GM21717 (cell line): ENCODE measurements around the gene SLC25A47.
"Not testable (repeated sequence)": the region's sequence is repeated elsewhere in the genome, so short reads cannot be mapped to it uniquely, and the experiment has no call there.

Source experiments
- ATAC-seq: cut with Tn5 transposase; IDR thresholded peaks from one replicate; pipeline ENCODE4 v1.9.1; 2021; ENCODE audit warnings: mild to moderate bottlenecking, moderate library complexity; ENCODE audit not compliant: unreplicated experiment

Gene SLC25A47

DNA sequence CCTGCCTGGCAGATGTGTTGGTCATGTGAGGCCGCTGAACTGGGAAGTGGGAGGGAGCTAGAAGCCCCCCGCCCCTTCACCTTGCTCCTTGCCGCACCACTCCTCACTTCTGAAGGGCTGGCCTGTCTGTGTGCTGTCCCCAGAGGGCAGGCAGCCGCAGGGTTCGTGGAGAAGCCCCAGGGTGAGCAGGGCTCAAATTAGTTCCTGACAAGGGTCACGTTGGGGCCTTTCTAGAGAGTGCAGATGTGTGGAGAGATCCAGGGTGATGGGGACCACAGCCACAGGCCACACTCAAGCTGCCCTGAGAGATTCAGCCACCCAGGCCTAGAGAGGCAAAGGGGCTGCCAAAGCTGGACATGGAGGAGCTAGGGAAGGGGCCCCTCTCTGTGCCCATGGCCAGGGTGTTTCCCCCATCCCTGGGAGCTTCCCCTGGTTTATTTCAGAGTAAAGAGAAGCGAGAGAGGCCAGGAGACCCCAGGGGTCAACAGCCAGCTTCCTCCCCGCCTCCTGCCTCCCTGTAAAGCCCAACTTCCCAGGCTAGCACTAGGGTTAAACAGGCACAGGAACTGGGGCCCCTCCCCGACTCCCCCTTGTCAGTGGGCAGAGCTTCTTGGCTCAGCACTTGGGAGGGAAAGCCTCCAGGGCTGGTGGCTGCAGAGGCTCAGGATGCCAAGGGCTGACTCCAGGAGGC is 33.1 kb upstream of the SLC25A47 start:
- no peak for ATAC-seq

DNA sequence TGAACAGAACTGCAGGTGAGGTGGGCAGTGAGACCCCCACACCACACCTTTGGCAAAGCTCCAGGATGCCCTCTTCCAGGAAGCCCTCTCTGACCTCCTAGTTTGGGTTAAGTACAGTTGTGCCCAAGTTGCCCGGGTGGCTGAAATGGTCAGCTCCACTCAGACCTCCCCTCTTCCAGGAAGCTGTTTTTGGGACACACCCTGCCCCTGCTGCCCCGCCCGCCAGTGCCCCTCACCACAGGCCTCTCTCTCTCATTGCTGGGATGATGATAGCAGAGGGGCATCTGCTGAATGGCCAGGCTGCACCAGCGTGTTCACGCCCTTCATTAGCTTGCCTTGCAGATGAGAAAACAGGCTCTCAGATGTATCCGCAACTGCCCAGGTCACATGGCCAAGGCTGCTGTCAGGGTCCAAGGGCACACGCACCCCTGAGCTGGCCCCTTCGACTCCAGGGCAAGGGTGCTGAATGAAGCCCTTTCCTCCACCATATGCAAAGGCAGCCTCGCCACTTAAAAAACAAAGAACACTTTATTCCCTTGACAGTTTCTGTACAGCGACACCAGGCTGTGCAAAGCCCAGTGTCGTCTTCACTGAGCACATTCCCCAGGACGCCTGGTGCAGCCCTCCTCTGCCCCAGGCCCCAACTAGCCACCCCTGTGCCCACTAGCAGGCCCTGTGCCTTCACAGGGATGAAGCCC is 32.4 kb upstream of the SLC25A47 start:
- no peak for ATAC-seq

DNA sequence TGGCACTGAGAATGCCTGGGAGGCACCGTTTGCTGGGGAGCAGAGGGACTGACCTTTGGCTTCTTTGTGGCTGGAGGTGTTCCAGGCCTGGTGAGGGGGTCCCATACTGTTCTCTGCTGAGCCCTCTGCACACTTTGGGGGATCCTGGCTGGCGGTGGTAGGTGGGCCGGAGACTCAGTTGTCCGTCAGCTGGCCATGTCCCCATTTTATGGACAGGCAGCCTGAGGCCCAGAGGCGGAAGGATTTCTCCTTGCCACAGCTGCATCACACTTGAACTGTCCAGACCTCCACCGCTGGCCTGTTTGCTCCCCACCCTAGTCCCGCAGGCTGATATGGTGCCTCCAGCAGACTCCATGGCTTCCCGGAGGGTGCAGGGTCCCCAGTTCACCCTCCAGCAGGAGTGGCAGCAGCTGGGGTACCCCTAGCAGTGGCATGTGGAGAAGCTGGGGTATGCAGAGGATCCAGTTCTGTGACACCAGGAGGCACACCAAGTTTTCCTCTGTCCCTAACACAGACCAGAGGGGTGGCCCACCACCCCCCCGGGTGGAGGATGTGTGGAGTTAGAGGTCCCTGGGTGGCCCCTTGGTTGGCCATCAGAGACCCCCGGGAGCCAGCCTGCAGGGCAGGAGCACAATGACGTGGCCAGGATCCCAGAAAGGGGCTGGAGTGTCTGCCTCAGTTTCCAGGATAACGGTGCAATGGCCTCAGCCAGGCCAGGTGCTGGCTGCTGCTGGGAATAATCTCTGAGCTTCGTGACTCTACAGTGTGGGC is 31.6 kb upstream of the SLC25A47 start:
- no peak for ATAC-seq

DNA sequence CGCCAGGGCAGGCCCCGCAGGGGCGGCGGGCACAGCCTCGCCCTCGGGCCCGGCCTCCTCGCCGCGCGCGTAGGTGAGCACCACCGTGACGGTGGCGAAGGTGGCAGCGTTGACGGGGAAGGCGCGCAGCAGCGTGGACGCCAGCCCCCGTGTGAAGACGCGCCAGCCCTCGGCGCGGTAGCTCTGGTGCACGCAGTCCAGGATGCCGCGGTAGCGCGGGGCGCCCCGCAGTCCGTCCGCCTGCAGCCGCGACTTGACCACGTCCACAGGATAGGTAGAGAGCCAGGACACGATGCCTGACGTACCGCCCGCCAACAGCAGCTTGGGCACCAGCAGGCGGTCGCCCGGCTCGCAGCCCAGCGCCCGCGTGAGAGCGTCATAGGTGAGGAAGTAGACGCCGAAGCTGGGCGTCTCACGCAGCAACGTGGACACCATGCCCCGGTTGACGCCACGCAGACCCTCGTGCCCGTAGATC is 30.8 kb upstream of the SLC25A47 start:
- no peak for ATAC-seq

DNA sequence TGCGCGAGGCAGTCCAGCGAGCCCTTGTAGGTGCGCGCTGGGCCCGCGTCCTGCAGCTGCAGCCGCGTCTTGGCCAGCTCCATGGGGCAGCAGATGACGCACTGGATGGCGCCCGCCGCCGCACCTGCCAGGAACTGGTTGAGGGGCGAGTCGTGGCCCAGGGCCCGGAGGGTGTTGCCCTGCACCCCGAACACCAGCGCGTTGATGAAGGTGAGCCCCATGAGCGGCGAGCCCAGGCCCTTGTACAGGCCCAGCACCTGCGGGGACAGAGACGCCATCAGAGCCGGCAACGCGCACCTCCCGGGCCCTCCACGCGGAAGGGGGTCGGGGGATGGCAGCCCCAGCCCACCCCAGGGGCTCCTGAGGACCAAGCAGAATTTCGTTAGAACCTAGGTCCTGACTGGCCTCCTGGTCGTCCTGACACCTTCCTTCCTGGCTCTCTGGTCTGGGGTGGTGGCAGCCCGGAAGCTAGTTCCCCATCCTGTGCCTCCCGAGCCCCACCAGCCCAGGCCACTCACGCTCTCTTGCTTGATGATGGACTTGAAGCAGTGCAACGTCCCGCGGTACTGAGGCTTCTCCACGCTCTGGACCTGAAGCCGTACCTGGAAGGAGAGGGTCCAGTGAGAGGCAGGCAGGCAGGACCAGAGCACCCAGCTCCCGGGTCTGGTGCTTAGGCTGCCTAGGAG is 30.2 kb upstream of the SLC25A47 start:
- no peak for ATAC-seq

DNA sequence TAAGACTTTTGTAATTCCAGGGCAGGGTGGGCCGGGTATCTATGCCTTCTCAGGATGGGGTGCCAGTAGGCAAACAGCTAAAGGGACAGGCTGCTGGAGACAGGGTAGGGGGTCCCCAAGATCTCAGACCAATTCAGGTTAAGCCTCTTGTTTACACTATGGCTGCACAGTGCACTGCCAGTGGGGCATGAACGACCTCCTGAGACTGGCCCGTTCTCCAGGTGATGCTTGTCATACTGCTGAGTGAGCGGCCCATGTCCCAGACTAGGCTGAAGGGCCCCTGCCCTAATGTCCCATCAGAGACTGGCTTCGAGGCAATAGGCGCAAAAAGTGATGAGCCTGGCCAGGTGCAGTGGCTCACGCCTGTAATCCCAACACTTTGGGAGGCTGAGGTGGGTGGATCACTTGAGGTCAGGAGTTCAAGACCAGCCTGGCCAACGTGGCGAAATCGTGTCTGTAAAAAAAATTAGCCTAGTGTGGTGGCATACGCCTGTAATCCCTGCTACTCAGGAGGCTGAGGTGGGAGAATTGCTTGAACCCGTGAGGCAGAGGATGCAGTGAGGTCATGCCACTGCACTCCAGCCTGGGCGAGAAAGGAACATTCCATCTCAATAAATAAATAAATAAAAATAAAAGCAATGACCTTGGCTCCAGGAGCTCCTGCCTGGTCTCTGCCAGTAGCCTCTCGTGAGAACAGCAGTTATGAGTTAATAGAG is 29.5 kb upstream of the SLC25A47 start:
- no peak for ATAC-seq

DNA sequence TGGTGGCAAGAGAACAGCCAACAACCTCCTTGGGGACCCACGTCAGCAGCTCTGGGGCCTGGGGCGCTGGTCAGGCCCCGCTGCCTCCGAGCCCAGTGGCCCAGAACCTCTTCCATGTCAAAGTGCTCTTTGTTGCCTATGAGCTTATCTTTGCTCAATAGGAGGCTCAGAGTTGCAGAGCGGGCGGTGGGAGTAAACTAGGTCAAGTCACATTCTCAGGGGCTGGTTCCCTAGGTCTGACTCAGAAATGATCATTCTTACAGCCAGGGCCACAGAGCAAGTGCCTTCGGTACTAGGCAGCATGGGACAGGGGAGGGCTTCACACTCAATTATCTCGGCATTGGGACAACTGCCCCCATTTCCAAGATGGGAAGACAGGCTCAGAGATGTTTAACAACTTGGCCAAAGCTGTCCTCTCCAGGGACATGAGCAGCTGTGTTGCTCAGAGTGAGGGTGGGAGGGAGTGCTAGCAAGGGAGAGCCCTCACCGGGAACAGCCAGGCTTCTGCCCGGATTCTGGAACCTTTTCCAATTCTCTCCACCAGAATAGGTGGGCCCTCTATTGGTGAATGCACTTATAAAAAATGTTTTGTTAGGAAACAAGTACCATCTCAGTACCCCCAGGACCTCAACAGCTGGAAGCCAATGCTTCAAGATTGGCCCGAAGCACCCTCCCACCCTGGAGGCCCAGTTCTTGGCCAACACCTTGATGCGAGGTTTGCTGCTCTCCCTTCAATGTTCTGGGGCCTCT is 28.8 kb upstream of the SLC25A47 start:
- ATAC-seq = no peak

DNA sequence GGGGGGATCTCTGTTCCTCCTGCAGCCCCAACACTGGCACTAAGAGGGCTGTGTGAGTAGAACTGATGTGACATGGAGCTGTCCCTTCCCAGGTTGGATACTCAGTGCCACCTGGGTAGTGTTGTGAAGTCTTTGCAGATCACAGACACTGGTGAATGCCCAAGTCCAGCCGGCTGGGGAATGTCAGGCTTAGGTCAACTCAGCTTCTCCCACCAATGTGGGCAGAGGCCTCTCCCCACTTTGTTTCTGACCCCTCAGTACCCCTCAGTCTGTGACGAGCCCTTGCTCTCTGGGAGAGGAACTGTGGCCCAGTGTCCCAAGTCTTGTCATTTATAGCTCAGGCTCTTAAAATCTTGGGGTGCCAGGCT is 28.2 kb upstream of the SLC25A47 start:
- no peak for ATAC-seq

DNA sequence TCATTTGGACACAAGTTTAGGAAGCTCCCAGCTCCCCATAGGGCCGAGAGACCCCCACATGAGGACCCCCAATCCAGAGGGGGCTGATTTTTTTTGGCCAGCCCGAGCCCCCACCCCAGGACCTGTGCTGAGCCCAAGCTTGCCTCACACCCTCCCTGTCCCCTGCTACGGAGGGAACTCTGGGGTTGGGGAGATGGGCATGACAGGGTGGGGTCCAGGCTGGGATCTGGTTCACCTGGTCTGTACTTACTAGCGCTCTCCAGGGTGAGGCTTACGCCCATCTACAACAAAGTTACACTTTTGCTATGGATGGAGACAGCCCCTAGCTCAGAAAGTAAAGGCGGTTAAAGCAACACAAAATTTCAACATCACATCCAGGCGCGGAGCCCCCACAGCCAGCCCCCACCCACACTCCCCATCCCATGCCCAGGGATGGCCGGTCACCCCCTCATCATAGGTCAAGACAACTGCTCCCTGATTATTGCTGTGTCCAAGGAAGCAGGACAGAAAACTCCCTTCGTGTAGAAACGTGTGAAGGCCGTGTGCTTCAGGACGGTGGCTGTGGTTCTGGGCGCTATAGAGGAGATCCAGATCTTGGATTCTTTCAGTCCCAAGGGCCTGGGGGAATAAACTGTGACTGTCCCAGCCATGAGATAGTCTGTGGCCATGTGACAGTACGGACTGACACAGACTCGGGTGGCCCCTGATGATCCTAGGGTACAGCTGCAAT is 27.6 kb upstream of the SLC25A47 start:
- ATAC-seq = no peak

DNA sequence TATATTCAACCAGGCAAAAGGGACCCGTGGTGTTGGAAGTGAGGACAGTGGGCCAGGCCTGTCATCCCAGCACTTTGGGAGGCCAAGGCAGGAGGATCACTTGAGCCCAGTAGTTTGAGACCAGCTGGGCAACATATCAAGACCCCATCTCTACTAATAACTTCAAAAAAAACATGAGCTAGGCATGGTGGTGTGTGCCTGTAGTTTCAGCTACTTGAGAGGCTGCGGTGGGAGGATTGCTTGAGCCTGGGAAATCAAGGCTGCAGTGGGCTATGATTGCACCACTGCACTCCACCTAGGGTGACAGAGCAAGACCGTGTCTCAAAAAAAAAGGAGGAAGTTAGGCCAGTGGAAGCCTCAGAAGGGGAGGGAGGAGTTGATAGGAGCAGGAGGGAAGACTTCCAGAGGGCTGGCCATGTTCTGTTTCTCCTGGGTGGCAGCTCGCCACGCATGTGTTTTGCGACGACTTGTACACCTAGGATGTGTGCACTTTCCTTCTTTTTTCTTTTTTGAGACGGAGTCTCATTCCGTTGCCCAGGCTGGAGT is 27.0 kb upstream of the SLC25A47 start:
- no peak for ATAC-seq

DNA sequence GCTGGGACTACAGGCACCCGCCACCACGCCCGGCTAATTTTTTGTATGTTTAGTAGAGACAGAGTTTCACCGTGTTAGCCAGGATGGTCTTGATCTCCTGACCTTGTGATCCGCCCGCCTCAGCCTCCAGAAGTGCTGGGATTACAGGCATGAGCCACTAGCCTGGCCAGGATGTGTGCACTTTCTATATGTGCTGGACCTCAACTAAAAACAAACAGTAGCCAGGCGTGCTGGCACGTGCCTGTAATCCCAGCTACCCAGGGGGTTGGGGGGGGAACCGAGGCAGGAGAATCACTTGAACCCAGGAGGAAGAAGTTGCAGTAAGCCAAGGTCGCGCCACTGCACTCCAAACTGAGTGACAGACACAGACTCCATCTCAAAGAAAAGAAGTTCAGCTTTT is 26.4 kb upstream of the SLC25A47 start:
- not testable (repeated sequence) for ATAC-seq

DNA sequence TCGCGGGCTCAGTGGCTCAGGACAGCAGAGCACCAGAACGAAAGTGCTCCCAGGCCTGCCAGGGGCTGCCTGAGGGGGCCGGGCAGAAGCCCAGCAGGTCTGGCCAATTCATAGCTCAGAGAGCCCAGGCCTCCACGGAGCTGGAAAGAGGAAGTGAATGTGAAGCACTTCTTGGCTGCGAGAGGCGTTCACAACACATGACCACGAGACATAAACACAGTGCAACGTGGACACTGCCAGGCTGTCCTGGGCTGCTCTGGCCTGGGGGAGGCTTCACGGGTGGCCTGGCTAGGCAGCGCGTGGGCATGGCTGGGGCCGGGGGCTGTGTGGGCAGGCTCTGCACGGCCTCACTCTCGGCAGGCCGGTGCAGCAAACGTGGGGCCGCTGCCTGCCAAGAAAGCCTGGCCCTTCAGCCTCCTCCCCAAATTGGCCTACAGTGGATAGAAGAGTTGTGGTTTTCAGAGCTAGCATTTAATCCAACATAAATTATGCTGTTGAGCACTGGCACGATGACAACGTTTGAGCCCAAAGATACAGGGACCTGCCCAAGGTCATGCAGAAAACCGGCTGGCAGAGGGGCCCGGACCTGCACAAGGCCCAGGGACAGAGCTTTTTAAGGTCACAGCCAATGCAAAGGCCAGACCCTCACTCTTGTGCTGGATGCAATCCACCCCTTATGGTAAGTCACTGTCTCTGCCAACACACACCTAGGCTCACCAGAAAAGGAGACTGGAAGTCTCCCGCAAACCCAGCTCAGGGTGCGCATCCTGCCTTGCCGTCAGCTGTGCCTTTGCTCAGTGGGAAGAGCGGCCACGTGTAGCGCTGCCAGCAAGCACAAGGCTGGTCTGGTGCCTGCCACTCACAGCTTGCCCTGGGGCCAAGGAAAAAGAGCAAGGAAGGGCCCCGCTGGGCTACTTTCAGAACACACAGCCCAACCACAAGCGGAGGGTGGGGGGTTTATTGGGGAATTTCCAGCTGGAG is 25.5 kb upstream of the SLC25A47 start:
- ATAC-seq = peak; percentile 83

DNA sequence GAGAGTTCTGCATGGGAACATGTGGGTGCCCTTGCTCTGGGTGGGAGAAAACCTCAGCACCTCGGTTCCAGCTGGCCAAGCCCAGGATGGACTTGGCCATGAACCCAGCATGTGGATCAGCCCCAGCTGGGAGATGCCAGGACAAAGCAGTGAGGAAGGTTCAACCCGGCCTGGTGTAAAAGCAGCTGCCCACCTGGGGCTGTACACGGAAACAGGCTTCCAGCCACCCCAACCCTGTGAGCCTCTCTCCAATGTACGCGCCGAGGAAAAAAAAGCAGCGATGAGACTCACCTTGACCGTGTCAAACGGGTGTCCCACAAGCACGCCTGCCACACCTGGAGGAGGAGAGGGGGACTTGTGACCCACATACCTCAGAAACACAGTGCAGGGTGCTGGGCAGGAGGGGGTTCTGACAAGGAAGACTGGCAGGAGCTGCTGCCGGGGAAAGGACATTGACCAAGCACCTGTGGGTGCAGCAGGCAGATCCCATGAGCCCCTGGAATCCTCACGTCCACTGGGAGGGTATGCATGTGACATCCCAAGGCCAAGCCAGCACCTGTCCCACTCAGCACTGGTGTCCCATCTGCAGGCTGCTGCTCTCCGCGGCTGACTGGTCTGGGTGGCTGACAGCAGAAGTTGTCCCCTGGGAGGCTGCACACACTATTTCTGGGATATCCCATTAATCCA is 24.4 kb upstream of the SLC25A47 start:
- no peak for ATAC-seq

DNA sequence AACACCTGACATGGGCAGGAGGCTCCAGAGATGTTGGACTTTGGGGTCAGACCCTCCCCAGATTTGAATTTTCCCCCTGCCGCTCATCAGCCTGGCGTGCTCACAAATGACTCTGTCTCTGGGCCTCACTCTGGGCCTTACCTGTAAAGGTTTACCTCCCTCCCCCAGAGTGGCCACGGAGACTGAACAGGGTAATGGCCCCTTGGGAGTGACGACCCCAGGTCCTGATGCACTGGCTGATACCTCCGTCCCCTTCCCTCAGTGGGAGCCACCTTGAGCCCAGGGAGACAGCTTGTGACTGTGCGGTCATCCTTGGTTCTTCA is 23.9 kb upstream of the SLC25A47 start:
- no peak for ATAC-seq

DNA sequence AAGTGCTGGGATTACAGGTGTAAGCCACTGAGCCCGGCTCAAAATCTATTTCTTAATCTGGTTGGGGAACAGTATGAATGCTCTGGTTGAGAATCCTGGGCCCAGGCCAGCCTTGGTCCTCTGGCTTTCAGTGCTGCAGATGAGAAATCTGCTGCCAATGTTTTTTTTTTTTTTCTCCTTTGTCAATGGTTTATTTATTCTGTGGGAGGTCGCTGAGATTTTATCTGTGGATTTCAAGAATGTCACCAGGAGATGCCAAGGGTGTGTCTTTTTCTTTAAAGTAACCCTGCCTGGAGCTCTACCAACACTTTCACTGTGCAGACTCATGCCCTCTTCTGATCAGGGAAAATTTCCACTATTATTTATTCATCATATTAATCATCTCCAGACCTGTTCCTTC is 20.5 kb upstream of the SLC25A47 start:
- no peak for ATAC-seq

DNA sequence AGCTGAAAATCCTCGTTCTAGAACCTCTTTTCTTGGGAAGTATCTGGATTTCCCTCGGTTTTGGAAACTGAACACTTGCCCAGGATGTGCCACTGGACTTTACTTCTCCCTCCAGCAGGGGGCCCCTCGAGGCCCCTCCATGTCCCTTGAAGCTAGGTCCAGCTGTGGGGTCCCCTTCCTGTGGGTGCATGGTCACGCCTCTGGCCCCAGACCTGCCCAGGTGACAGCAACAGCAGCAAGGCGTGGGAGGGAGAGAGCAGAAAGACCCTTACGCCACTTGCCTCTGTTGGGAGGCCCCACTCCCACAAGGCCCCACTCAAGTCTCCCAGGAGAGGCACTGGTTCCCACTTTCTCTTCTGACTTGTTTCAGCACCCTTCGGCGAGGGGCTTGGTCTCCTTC is 20.0 kb upstream of the SLC25A47 start:
- no peak for ATAC-seq

DNA sequence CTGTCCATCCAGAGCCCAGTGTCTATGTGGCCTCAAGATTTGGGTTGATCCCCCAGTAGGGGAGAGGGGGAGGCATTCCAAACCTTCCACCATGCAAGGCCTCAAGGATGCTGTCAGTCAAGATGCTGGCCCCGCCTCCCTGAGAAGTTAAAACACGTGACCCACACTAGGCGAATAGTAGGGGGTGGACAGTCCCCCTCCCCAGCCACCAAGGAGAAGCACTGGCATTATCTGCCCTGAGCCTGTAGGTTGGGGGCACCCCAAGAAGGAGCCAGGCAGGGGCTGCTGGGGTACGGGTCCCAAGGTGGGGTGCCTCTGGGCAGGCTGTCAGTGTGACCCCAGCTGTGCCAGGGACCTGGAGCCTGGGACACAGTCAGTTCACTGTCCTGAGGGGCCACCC is 19.2 kb upstream of the SLC25A47 start:
- no peak for ATAC-seq
